ENCODE results near the gene C11orf24.

The C11orf24 gene

GRCh38 chr11:68264741-68265540 lies 6.8 kb downstream of the C11orf24 start:
- TF ChIP-seq CTCF (IDR thresholded peaks at IDR 0.05; ENCODE audit: borderline replicate concordance, control extremely low read depth, extremely low read depth, insufficient read depth, missing control alignments) = no peak
- DNase-seq (ENCODE audit: low spot score) = no peak
- in situ Hi-C loops (cut with MboI; ENCODE audit: low sequenced_read_pairs, unreplicated experiment) = no loop called here

- no peak for DNase-seq (ENCODE audit: low spot score)
- in situ Hi-C loops (cut with MboI; ENCODE audit: low sequenced_read_pairs, unreplicated experiment) = no loop called here
- no peak for TF ChIP-seq CTCF (IDR thresholded peaks at IDR 0.05; ENCODE audit: borderline replicate concordance, control extremely low read depth, extremely low read depth, insufficient read depth, missing control alignments)
These were observed 7.5 kb downstream of the C11orf24 start for GRCh38 chr11:68264244-68264643.

- DNase-seq (ENCODE audit: low spot score) = no peak
- no peak for TF ChIP-seq CTCF (IDR thresholded peaks at IDR 0.05; ENCODE audit: borderline replicate concordance, control extremely low read depth, extremely low read depth, insufficient read depth, missing control alignments)
- in situ Hi-C loops (cut with MboI; ENCODE audit: low sequenced_read_pairs, unreplicated experiment) = no loop called here
These were observed 8.2 kb downstream of the C11orf24 start for GRCh38 chr11:68263444-68264035.

- no peak for TF ChIP-seq CTCF (IDR thresholded peaks at IDR 0.05; ENCODE audit: borderline replicate concordance, control extremely low read depth, extremely low read depth, insufficient read depth, missing control alignments)
- no peak for DNase-seq (ENCODE audit: low spot score)
- in situ Hi-C loops (cut with MboI; ENCODE audit: low sequenced_read_pairs, unreplicated experiment) = no loop called here
These were observed 9.3 kb downstream of the C11orf24 start for GRCh38 chr11:68262544-68262827.

- TF ChIP-seq CTCF (IDR thresholded peaks at IDR 0.05; ENCODE audit: borderline replicate concordance, control extremely low read depth, extremely low read depth, insufficient read depth, missing control alignments) = no peak
- in situ Hi-C loops (cut with MboI; ENCODE audit: low sequenced_read_pairs, unreplicated experiment) = no loop called here
- no peak for DNase-seq (ENCODE audit: low spot score)
These were observed 9.8 kb downstream of the C11orf24 start for GRCh38 chr11:68261749-68262543.

GRCh38 chr11:68261006-68261405 lies 10.8 kb downstream of the C11orf24 start:
- no peak for TF ChIP-seq CTCF (IDR thresholded peaks at IDR 0.05; ENCODE audit: borderline replicate concordance, control extremely low read depth, extremely low read depth, insufficient read depth, missing control alignments)
- in situ Hi-C loops (cut with MboI; ENCODE audit: low sequenced_read_pairs, unreplicated experiment) = no loop called here
- DNase-seq (ENCODE audit: low spot score) = no peak

All from GM13976 (cell line).